ENCODE results near the gene BMP2K.

BMP2K gene

GRCh38 chr4:78938868-78939666, 162.9 kb downstream of the BMP2K start, which contains the start of gene PAQR3:
Gene PAQR3 (minus strand): TSS chr4:78939438. CDS start chr4:78939224, 214 bp downstream.
- DNase-seq: peak; percentile 84

GRCh38 chr4:78939667-78940008, 163.5 kb downstream of the BMP2K start:
- DNase-seq: no peak

DNA sequence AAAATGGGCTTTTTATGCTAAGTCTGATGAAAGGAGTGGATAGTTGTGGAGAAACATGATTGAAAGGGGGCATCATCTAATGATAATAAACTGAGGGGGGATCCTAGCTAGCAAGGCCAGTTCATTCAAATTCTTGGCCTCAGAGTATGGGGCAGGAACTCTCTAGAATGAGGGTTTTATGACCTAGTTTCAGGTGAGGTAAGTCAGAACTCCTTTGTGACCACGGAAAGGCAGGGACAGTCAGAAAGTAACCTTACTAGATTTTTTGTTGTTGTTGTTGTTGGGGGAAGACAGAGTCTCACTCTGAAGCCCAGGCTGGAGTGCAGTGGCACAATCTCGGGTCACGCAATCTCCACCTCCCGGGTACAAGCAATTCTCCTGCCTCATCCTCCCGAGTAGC, 164.6 kb downstream of the BMP2K start:
- no peak for DNase-seq

DNA sequence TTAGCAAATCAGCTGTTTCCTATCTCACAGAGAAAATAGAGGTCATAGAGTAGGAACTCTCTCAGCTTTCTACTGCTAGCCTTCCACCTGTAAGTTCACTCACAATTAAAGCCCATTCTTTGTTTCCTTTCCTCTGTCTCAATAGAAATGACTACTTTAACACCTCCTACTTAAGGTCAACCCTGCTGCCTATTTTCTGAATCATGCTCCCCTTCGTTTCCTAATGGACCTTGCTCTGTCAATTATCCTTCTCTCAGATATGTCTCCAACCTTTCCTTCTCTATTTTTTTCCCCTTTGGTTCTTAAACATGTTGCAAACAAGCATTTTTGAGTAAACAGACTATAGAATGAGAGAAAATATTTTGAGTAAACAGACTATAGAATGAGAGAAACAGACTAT, 168.2 kb downstream of the BMP2K start:
- DNase-seq: no peak

- no peak for DNase-seq
Observed at GRCh38 chr4:78945651-78946179, 169.6 kb downstream of the BMP2K start.

DNA sequence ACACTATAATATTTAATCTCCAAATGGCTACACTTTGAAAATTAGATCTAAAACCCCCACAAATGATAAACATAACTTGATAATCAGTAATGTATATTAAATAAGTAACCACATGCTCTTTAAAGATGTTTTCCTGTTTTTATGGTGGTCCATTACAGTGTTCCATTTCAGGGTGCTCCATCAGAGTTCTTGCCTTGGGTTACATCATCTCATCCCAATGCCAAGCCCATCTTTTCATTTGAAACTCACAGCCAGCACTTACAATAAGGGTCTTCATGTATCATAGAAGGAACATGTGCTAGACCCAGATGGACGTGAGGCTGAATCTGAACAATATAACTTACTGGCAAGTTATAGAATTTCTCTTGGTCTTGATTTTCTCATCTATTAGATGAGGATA, 173.6 kb downstream of the BMP2K start:
- DNase-seq: no peak

GRCh38 chr4:78951862-78952472, 175.8 kb downstream of the BMP2K start:
- peak; percentile 58 for DNase-seq

GRCh38 chr4:78953231-78953630, 177.1 kb downstream of the BMP2K start:
- DNase-seq: no peak

DNA sequence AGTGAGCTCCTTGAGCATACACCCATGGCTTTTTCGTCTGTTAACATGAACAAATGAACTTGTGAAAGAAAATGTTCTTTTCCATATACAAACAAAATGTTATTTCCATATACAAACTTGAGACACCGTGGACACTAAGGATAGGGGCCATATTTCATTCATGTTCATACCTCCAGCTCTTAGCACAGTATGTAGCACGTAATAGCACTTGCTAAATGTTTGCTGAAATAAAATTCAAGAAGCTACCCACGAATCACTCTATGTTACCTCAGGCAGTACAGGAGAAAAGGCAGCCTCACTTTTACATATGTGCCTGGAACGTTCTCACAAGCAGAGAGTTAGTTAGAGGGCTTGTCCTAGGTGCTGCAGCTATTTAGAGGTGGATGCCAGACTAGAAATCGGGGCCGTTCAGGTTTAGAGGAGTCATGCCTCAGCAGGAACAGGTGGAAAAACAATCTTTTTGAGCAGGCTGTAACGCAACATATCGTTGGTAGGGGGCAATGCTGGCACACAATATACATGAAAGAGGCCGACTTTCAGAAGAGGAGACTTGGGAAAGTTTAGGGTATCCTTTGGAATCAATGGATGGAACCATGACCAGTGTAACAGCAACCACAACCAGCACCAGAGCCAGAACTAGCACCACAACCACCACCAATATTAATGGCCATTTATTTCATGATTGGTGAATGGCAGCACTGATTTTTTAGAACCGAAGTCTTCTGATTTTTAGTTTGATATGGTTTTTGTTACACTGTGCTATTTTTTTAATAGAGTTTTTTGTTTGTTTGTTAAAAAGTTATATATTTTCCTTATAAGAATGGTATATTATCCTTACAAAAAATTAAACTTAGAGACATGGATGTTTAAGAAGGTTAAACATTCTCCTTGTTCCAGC, 177.9 kb downstream of the BMP2K start:
- DNase-seq: no peak

DNA sequence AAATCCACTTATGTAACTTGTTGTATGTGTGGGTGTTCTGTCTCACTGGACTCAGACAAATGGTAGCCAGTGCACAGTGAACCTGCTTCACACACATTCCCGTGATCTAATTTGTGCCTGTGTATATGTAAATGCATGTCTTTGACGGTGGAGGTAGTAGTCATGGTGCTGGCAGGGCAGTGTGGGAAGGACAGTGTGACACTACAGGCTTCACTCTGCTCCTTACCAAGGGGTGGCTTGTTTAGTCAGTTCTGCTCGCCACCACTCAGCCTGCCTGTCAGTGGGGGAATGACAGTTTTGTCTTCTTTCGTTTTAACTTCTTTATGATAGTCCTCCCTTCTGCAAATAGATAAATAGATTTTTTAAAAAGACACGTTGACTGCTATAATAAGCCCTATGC, 180.8 kb downstream of the BMP2K start:
- DNase-seq: no peak

GRCh38 chr4:78960926-78961325, 184.8 kb downstream of the BMP2K start:
- DNase-seq: no peak

Data from CD4-positive, alpha-beta T cell treated with Interleukin-10 for 1 hour (primary cell).